Mesenchymal stem cell (in vitro differentiated cells and primary cell): Measurements from ENCODE around the gene DTX3.

ENCODE experiments used
- DNase-seq: peaks from one replicate; pipeline ENCODE4 v3.0.0-alpha.2; 2013
- H2AFZ ChIP-seq: one replicate; pipeline ENCODE4 v1.6.1; 2013; ENCODE audit warnings: low read depth, mild to moderate bottlenecking, control low read depth, inconsistent platforms, low read length, moderate library complexity
- H2AK5ac ChIP-seq: 2 replicates; pipeline ENCODE4 v1.6.1; 2013; ENCODE audit warnings: low read length, moderate library complexity, mild to moderate bottlenecking, inconsistent platforms; ENCODE audit not compliant: severe bottlenecking
- H2BK120ac ChIP-seq: one replicate; pipeline ENCODE4 v1.6.1; 2013; ENCODE audit warnings: low read depth, mild to moderate bottlenecking, inconsistent platforms, low read length, moderate library complexity
- H2BK12ac ChIP-seq, 2 experiments: one replicate each; pipeline ENCODE4 v1.6.1; 2013; ENCODE audit warnings: inconsistent platforms in 2 of 2, low read length in 2 of 2, mild to moderate bottlenecking in 2 of 2, moderate library complexity in 2 of 2, control low read depth in 1 of 2
- H2BK15ac ChIP-seq: one replicate; pipeline ENCODE4 v1.6.1; 2013; ENCODE audit warnings: mild to moderate bottlenecking, low read depth, inconsistent platforms; ENCODE audit not compliant: poor library complexity, severe bottlenecking
- H2BK5ac ChIP-seq: 2 replicates; pipeline ENCODE4 v1.6.1; 2013; ENCODE audit warnings: low read depth, mild to moderate bottlenecking, low read length, control low read depth, inconsistent platforms; ENCODE audit not compliant: poor library complexity, severe bottlenecking
- H3K14ac ChIP-seq, 2 experiments: one replicate each; pipeline ENCODE4 v1.6.1; 2013; ENCODE audit warnings: inconsistent platforms in 2 of 2, low read length in 2 of 2, control low read depth in 1 of 2, mild to moderate bottlenecking in 1 of 2, moderate library complexity in 1 of 2
- H3K18ac ChIP-seq, 2 experiments: one replicate each; pipeline ENCODE4 v1.6.1; 2013; ENCODE audit warnings: inconsistent platforms in 2 of 2, low read length in 2 of 2, control low read depth in 1 of 2, low read depth in 1 of 2, mild to moderate bottlenecking in 1 of 2
- H3K23ac ChIP-seq, 2 experiments: one replicate each; pipeline ENCODE4 v1.6.1; 2013; ENCODE audit warnings: inconsistent platforms in 2 of 2, low read length in 2 of 2, mild to moderate bottlenecking in 2 of 2, moderate library complexity in 2 of 2, control low read depth in 1 of 2
- H3K27ac ChIP-seq: 2 replicates; pipeline ENCODE4 v1.5.1; 2013; ENCODE audit warnings: mild to moderate bottlenecking, moderate library complexity, low read length, control low read depth, inconsistent platforms; ENCODE audit not compliant: poor library complexity, severe bottlenecking
- H3K27me3 ChIP-seq, 2 experiments: 2 replicates each; pipeline versions ENCODE4 v1.6.1 to v1.7.0; 2013; ENCODE audit warnings: low read length in 2 of 2, mild to moderate bottlenecking in 2 of 2, moderate library complexity in 2 of 2, control low read depth in 1 of 2, inconsistent platforms in 1 of 2; ENCODE audit not compliant: control insufficient read depth in 1 of 2, insufficient read depth in 1 of 2
- H3K36me3 ChIP-seq, 2 experiments: 2 replicates each; pipeline versions ENCODE4 v1.6.1 to v1.7.0; 2013; ENCODE audit warnings: low read length in 2 of 2, control low read depth in 1 of 2, inconsistent platforms in 1 of 2, low read depth in 1 of 2, mild to moderate bottlenecking in 1 of 2; ENCODE audit not compliant: insufficient read depth in 2 of 2, control insufficient read depth in 1 of 2
- H3K4ac ChIP-seq, 2 experiments: one replicate each; pipeline ENCODE4 v1.6.1; 2013; ENCODE audit warnings: inconsistent platforms in 2 of 2, low read length in 2 of 2, mild to moderate bottlenecking in 2 of 2, moderate library complexity in 2 of 2, control low read depth in 1 of 2, low read depth in 1 of 2
- H3K4me1 ChIP-seq: 2 replicates; pipeline ENCODE4 v1.6.1; 2013; ENCODE audit warnings: low read depth, low read length, control low read depth; ENCODE audit not compliant: control insufficient read depth, insufficient read depth
- H3K4me2 ChIP-seq: 2 replicates; pipeline ENCODE4 v1.6.1; 2013; ENCODE audit warnings: low read length, mild to moderate bottlenecking, inconsistent platforms; ENCODE audit not compliant: poor library complexity, severe bottlenecking
- H3K4me3 ChIP-seq, 2 experiments: 2 replicates each; pipeline versions ENCODE4 v1.5.1 to v1.7.0; 2013; ENCODE audit warnings: low read length in 2 of 2, mild to moderate bottlenecking in 2 of 2, control low read depth in 1 of 2, low read depth in 1 of 2; ENCODE audit not compliant: insufficient read depth in 1 of 2
- H3K79me1 ChIP-seq: replicated peaks from 2 replicates; pipeline ENCODE4 v1.6.1; 2013; ENCODE audit warnings: mild to moderate bottlenecking, control low read depth, low read length, inconsistent platforms; ENCODE audit not compliant: poor library complexity, severe bottlenecking
- H3K9ac ChIP-seq: 2 replicates; pipeline ENCODE4 v1.7.0; 2013; ENCODE audit warnings: mild to moderate bottlenecking, low read length, moderate library complexity
- H3K9me3 ChIP-seq: 2 replicates; pipeline ENCODE4 v1.7.0; 2013; ENCODE audit warnings: mild to moderate bottlenecking, low read length; ENCODE audit not compliant: control insufficient read depth
- H4K8ac ChIP-seq: one replicate; pipeline ENCODE4 v1.6.1; 2013; ENCODE audit warnings: inconsistent platforms, mild to moderate bottlenecking, low read length, moderate library complexity
- H4K91ac ChIP-seq: one replicate; pipeline ENCODE4 v1.6.1; 2013; ENCODE audit warnings: mild to moderate bottlenecking, low read length, inconsistent platforms
- WGBS: methylation state at CpG from one replicate; pipeline ENCODE4 v1.1.7; 2013; ENCODE audit warnings: mixed read lengths; 5-methylcytosine and 5-hydroxymethylcytosine counted together

The DTX3 gene

DNA sequence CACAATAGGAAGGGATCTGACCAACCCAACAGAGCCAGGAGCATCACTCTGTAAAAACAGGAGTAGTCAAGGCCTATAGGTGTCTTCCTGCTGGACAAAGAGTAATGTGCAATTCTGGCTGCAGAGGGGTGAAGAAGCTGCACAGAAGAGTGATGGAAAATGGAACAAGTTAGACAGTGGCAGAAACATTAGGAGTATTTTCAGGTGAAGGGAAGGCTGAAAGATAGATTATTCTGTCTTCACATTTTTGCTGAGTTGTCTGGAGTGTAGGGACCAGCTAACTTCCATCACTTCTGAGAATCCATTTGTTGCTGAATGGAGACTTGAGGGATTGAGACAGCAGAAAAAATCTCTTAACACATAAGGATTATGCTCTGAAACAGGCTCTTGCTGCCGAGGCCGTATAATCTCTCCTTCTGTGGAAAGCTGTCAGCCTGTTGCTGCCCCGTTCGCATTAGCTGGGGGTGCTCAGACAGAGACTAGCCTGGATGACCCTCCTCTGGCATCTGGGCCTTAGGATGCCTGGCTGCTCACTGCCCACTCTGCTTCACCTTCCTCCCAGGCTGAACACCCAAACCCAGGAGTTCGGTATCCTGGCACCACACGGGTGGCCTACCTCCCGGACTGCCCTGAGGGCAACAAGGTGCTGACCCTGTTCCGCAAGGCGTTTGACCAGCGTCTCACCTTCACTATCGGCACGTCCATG is 3.5 kb downstream of the DTX3 start:
- H4K8ac ChIP-seq, result no peak overlapping the region

DNA sequence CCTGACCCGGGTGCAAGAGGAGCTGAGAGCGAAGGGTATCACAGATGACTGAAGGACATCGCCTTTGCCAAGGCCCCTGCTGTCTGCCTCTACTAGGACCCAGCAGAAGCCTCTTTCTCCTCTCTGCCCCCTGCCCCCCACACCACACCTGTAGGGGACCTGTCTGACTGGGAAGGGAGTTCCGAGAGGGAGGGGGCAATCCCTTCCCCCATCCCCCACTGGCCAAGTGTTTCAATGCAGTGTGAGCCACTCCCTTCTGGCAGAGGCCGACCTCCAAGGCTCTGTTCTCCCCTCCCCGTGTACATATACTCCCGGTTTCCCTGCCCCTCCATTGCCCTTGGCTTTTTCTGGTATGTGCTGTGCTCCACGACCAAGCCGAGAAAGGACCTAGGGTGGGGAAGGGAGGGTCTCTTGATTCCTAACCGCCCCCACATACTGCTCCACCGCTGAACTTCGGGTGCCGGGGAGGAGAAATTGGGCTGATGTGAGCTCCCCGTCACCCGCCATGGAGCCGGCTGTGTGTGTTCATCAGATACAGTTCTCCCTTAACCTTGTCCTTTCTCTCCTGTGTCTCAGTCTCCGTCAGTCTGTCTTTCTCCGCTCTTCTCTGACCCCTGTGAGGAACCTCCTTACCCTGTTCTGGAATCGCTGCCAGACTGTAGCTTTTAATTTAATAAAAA is 4.6 kb downstream of the DTX3 start:
- Histone ChIP-seq H3K23ac (no peak overlapping the region), H3K4me2 (no peak overlapping the region), H4K91ac (no peak overlapping the region), H2AK5ac (no peak overlapping the region), H3K79me1 (peaks cover 15% of the 10 kb centered on the region), H3K27ac (no peak overlapping the region), H2BK12ac (no peak overlapping the region), H2BK5ac (no peak overlapping the region), H3K4me3 (no peak overlapping the region), H3K9ac (no peak overlapping the region), H3K27me3 (peaks cover 0 to 54% of the 10 kb centered on the region in 2 experiments), H3K9me3 (no peaks in the 10 kb centered on the region), H3K36me3 (peaks cover 0 to 37% of the 10 kb centered on the region in 2 experiments), H3K4me1 (peaks cover 23% of the 10 kb centered on the region), H3K4ac (no peak overlapping the region), H2BK120ac (no peak overlapping the region), H2AFZ (no peak overlapping the region), H3K18ac (no peak overlapping the region), H2BK15ac (no peak overlapping the region), H4K8ac (no peak overlapping the region), H3K14ac (no peak overlapping the region)
- WGBS, result 66% methylated on average over 14 of the region's 19 CpGs
- DNase-seq, result no peak

More for the DNA sequence above, 3.5 kb downstream of the DTX3 start:
- Histone ChIP-seq H2AFZ (no peak overlapping the region), H3K14ac (no peak overlapping the region), H2BK12ac (no peak overlapping the region), H3K4me2 (no peak overlapping the region), H3K23ac (no peak overlapping the region), H2AK5ac (no peak overlapping the region), H3K27me3 (peaks cover 0 to 42% of the 10 kb centered on the region in 2 experiments), H3K18ac (no peak overlapping the region), H3K4me3 (no peak overlapping the region), H3K4me1 (peaks cover 27% of the 10 kb centered on the region), H3K27ac (no peak overlapping the region), H2BK5ac (no peak overlapping the region), H3K9me3 (no peaks in the 10 kb centered on the region), H2BK120ac (no peak overlapping the region), H2BK15ac (no peak overlapping the region), H3K4ac (no peak overlapping the region), H3K9ac (no peak overlapping the region), H3K36me3 (peaks cover 0 to 27% of the 10 kb centered on the region in 2 experiments), H4K91ac (no peak overlapping the region), H3K79me1 (peaks cover 15% of the 10 kb centered on the region)
- WGBS, result 91% methylated on average over 12 of the region's 12 CpGs
- no peak for DNase-seq

- Histone ChIP-seq H4K91ac (peak overlapping the region; percentile 2), H3K18ac (peak overlapping the region; percentile 2 to 29), H2BK12ac (peak overlapping the region in 1 of 2 experiments; percentile 10), H3K9ac (no peak overlapping the region), H3K9me3 (no peaks in the 10 kb centered on the region), H4K8ac (peak overlapping the region; percentile 74), H3K36me3 (peaks cover 0 to 44% of the 10 kb centered on the region in 2 experiments), H2AK5ac (no peak overlapping the region), H3K27ac (no peak overlapping the region), H3K4me1 (peaks cover 22% of the 10 kb centered on the region), H3K4me3 (peak overlapping the region; percentile 8 to 70), H3K27me3 (peaks cover 0 to 58% of the 10 kb centered on the region in 2 experiments), H2AFZ (peak overlapping the region; percentile 37), H3K4ac (peak overlapping the region in 1 of 2 experiments; percentile 2), H2BK120ac (no peak overlapping the region), H3K14ac (no peak overlapping the region), H3K4me2 (peak overlapping the region; percentile 17), H3K79me1 (peaks cover 18% of the 10 kb centered on the region), H2BK15ac (peak overlapping the region; percentile 1), H2BK5ac (no peak overlapping the region), H3K23ac (no peak overlapping the region)
- WGBS, result 19% methylated on average over 34 of the region's 34 CpGs
- no peak for DNase-seq
Observed at GRCh38 chr12:57609781-57610553, 5.3 kb downstream of the DTX3 start.
